Measurements from ENCODE around the gene SCGB1C1.
"Not testable (repeated sequence)": the region's sequence is repeated elsewhere in the genome, so short reads cannot be mapped to it uniquely, and the experiment has no call there.

SCGB1C1 gene

GRCh38 chr11:192674-193128, at the start of gene SCGB1C1:
Gene SCGB1C1 (plus strand): TSS chr11:193078. CDS start chr11:193100, 22 bp downstream.
- not testable (repeated sequence) for DNase-seq (ENCODE audit: low spot score)

DNA sequence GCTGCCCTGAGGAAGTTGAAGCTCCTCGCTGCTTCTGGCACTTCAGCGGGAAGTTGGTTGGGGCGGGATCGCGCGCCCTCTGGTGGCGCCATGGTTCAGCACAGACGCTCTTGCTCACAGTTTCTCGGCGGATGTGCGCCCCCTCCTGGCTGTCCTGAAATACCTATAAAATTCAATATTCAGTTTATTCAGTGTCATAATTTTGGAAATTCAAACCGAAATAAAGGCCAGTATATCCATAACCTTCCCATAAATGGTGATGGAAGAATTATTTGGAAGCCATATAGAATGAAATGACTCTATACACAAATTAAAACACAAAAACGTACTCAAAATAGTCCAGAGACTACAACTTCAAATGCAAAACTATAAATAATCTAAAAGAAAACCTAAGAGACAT, 12.6 kb upstream of the SCGB1C1 start:
- DNase-seq (ENCODE audit: low spot score) = not testable (repeated sequence)

- DNase-seq (ENCODE audit: low spot score) = peak; percentile 26
Measured at GRCh38 chr11:189200-189783, 3.6 kb upstream of the SCGB1C1 start.

- DNase-seq (ENCODE audit: low spot score) = not testable (repeated sequence)
Measured at GRCh38 chr11:189843-190311, 3.0 kb upstream of the SCGB1C1 start.

- not testable (repeated sequence) for DNase-seq (ENCODE audit: low spot score)
Measured at GRCh38 chr11:190546-190945, 2.3 kb upstream of the SCGB1C1 start.

- not testable (repeated sequence) for DNase-seq (ENCODE audit: low spot score)
Measured at GRCh38 chr11:191490-192478, 1.1 kb upstream of the SCGB1C1 start.

DNA sequence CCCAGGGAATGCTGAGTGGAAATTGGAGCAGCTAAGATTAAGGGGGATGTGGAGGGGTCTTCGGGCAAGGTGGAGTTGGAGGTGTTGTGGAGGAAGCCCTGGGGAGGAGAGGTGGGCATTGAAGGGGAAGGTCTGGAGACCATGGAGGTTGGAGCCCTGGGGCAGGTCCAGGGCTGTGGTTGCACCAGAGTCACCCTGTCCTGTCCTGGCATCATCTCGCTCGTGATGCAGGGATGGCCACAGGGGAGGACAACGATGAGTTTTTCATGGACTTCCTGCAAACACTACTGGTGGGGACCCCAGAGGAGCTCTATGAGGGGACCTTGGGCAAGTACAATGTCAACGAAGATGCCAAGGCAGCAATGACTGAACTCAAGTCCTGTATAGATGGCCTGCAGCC, 603 bp downstream of the SCGB1C1 start:
- not testable (repeated sequence) for DNase-seq (ENCODE audit: low spot score)

DNA sequence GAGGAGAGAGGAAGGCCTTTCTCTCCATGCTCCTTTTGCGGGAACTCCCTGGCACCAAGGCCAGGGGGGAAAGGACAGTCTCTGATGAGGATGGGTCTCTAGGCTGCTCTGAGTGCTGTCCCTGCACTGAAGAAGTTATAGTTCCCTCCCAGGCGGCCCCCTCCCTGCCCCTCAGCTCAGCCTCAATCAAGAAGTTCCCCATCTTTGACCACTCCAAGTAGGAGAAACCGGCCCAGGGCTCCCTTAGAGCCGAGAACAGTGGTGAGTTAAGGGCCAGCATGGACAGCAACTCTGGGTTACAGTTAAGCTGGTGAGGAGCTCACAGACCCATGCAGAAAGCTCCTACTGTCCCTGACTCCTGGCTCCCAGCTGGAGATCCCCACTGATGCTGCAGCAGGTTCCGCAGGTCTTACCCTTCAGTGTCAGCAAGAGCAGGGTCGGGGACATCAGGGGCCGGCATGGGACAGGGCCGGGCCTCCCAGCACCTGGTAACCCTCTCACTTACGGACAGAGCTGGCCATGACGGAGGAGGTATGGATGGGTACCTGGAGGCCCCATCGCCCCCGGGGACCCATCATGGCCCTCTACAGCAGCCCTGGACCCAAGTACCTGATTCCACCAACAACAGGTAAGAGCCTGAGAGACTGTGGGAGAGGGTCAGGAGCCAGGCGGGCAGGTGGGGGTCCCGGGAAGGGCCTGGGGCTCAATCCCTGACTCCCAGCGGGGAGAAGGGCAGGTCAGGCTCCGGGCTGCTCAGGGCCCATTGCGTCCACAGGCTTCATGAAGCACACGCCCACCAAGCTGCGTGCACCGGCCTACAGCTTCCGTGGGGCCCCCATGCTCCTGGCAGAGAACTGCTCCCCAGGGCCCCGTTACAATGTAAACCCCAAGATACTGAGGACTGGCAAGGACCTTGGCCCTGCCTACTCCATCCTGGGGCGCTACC, 4.2 kb downstream of the SCGB1C1 start:
- no peak for DNase-seq (ENCODE audit: low spot score)

DNA sequence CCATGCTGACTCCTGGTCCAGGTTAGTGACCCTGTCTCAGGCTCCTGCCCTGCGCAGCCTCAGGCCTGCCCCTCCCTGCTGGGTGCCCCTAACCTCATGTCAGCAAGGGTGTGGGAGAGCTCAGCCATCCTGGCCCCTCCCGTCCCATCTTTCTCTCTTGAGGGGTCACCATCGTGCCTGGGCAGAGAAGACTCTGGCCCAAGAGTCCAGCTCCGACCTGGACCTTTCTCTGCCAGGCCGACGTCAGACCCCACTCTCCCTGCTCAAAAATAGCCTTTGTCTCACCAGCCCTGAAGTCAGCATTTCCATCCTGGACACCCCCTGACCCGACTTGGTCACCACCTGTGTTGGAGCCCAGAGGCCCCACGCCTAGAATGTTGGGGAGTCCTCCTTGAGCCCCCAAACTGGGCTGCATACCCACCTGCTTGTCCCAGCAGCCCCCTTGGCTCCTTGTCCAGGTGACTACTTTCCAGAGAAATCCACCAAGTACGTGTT, 4.9 kb downstream of the SCGB1C1 start:
- DNase-seq (ENCODE audit: low spot score) = no peak

GRCh38 chr11:198236-198806, 5.4 kb downstream of the SCGB1C1 start:
- DNase-seq (ENCODE audit: low spot score) = no peak

DNA sequence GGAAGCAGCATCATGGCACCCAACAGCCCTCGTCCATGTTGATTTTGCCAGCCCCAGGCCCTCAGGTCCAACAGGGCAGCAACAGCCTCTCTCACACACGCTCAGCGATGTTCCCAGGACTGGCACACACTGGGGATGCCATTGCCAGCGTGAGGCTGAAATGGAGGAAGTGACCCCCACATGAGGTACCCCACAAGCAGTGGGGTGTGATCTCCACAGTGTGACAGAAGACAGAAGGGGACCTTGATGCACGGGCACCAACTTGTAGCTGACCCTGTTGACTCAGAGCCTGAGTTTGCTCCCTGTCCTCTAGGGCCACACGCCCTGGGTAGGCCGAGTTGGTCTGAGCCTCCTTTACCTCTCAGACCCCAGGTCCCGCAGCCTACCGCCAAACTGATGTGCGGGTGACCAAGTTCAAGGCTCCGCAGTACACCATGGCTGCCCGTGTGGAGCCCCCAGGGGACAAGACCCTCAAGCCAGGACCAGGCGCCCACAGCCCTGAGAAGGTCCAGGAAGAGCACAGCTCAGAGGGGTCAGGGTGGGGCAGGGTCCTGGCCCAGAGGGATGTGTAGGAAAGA, 6.2 kb downstream of the SCGB1C1 start:
- no peak for DNase-seq (ENCODE audit: low spot score)

DNA sequence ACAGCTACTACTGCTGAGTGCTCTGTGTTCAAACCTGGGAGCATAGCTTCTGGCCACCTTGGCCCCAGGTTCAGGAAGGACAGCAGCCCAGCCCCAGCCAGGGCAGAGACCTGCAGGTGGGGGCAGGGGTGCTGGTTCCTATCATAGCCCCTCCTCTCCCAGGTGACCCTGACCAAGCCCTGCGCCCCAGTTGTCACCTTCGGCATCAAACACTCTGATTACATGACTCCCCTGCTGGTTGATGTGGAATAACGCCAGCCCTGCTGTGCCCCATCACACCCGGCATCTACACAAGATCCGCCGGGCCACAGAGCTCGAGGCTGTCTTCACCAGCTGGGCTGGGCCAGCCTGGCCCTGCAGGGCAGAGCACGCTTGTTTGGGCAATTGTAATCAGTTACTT, 6.9 kb downstream of the SCGB1C1 start:
- DNase-seq (ENCODE audit: low spot score) = no peak

GRCh38 chr11:200224-201003, 7.5 kb downstream of the SCGB1C1 start:
- DNase-seq (ENCODE audit: low spot score) = no peak

DNA sequence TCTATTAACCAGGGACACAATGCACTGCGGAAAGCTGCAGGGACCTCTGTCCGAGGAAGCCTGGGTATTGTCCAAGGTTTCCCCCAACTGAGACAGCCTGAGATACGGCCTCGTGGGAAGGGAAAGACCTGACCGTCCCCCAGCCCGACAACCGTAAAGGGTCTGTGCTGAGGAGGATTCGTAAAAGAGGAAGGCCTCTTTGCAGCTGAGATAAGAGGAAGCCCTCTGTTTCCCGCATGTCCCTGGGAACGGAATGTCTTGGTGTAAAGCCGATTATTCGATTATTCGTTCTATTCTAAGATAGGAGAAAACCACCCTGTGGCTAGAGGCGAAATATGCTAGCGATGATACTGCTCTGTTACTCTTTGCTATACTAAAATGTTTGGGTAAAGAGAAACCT, 9.1 kb downstream of the SCGB1C1 start:
- no peak for DNase-seq (ENCODE audit: low spot score)

DNA sequence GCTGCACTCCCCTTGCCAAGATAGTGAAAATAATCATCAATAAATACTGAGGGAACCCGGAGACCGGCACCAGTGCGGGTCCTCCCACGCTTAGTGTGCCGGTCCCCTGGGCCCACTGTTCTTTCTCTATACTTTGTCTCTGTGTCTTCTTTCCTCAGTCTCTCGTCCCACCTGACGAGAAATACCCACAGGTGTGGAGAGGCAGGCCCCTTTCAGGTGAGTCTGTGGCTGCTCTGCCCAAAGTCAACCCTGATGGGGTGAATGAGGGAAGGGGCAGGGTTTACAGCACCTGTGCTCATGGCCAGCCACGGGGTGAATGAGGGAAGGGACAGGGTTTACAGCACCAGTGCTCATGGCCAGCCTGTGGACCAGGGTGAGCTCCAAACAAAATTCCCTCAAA, 9.6 kb downstream of the SCGB1C1 start:
- no peak for DNase-seq (ENCODE audit: low spot score)

GRCh38 chr11:203056-203944, 10.4 kb downstream of the SCGB1C1 start:
- DNase-seq (ENCODE audit: low spot score) = no peak

DNA sequence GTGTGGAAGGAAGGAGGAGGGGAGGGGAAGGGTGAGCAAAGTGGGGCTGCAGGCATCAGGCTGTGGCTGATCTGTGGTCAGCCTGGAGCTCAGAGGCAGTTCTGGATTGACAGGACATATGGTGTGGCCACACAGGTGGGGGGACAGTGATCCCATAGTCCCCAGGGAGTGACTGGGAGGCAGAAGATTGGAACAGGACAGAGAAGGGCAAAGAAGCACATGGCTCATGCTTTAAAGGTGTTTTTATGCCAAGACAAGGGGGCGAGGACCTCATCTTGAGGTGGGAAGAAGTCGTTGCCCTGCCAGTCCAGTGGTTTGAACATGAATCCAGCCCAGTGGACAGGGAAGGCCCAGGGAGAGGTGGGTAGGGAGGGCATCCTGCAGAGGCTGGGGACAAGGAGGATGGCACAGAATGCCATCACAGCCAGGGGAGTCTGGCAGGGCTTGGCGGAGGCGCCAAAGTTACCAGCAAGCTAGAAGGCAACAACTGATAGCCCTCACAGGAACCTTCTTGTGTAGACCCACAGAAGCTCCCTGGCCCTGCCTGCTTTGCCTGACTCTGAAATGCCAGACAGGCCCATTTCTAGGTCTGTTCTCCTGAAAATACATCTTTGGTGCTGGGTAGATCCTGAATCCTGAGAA, 11.2 kb downstream of the SCGB1C1 start:
- no peak for DNase-seq (ENCODE audit: low spot score)

- DNase-seq (ENCODE audit: low spot score) = no peak
Measured at GRCh38 chr11:204587-205109, 11.8 kb downstream of the SCGB1C1 start.
